GM13976 (cell line): ENCODE results near the gene LILRA1.
"Not testable (repeated sequence)": the region's sequence is repeated elsewhere in the genome, so short reads cannot be mapped to it uniquely, and the experiment has no call there.

Source experiments
- DNase-seq: peaks from one replicate; pipeline ENCODE4 v3.0.0; 2012; ENCODE audit warnings: low spot score
- in situ Hi-C: fragments of 300-500 bp; cut with MboI; formaldehyde crosslinking; loops from one replicate; pipeline ENCODE4 v1.12.0; 2022; ENCODE audit warnings: low sequenced_read_pairs, mixed read lengths, inconsistent platforms; ENCODE audit not compliant: unreplicated experiment
- TF ChIP-seq, protein P1 (sequence below): IDR thresholded peaks from 2 replicates; pipeline ENCODE4 v1.5.1; 2012; ENCODE audit warnings: borderline replicate concordance, mild to moderate bottlenecking; ENCODE audit not compliant: insufficient read depth; ENCODE audit errors: extremely low read depth, missing control alignments, control extremely low read depth

The LILRA1 gene

DNA sequence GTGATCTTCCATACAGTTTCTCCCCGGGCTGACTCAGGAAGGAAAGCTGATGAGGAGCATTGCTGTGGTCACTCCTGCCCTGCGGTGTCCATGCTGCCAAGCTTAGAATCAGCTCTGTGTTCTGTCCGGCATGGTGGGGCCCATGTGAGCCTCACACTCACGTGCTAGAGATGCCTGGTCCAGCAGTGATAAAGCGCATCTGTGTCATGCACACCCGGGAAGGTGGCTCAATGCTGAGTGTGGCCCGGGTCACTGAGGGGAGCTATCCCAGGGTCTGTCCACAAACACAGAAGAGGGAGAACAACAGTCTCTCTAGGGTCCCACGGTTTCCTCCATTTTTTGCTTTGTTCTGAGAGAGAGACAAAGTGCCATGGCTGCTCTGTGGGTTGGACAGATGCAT, 33.3 kb downstream of the LILRA1 start:
- DNase-seq = no peak
- TF ChIP-seq, protein P1, sequence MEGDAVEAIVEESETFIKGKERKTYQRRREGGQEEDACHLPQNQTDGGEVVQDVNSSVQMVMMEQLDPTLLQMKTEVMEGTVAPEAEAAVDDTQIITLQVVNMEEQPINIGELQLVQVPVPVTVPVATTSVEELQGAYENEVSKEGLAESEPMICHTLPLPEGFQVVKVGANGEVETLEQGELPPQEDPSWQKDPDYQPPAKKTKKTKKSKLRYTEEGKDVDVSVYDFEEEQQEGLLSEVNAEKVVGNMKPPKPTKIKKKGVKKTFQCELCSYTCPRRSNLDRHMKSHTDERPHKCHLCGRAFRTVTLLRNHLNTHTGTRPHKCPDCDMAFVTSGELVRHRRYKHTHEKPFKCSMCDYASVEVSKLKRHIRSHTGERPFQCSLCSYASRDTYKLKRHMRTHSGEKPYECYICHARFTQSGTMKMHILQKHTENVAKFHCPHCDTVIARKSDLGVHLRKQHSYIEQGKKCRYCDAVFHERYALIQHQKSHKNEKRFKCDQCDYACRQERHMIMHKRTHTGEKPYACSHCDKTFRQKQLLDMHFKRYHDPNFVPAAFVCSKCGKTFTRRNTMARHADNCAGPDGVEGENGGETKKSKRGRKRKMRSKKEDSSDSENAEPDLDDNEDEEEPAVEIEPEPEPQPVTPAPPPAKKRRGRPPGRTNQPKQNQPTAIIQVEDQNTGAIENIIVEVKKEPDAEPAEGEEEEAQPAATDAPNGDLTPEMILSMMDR = no peak
- in situ Hi-C loops = no loop called here

DNA sequence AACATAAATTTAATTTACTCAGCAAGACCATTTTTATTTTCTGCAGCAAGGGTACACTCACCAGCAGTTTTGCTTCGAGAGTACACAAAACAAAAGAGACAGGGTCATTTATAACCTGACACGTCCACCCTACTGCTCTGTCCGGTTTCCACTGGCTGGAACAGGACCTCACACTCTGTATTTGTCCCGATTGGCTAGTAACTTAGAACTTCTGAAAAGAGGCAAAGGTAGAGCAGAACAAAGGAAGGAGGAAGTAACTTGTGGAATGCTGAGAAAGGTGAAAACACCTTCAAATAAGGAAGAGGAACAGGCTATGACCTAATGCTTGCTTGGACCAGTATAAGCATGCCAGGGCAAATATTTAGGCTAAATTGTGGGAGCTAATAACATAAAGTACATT, 34.5 kb downstream of the LILRA1 start:
- DNase-seq, in situ Hi-C loops: not testable (repeated sequence)

GRCh38 chr19:54630262-54630661, 36.8 kb downstream of the LILRA1 start, which contains the start of gene LILRB1:
TSS of gene LILRB1 (plus strand) at chr19:54630484. CDS start at chr19:54631074, 590 bp downstream.
- in situ Hi-C loops, DNase-seq: not testable (repeated sequence)

DNA sequence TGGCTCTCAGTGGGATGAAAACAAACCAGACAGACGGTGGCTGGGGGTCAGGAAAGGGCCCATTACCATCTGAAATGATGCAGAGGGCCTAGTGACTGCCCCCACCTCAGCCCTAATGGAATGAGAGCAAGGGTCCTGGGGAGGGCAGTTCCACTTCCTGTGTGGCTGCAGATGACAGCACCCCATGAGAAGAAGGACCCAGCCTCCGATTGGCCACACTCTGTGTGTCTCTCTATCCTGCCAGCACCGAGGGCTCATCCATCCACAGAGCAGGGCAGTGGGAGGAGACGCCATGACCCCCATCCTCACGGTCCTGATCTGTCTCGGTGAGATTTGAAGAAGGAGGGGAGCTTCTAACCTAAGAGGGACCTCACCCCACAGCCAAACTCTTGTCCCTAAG, 37.4 kb downstream of the LILRA1 start:
- in situ Hi-C loops = no loop called here
- no peak for DNase-seq
- TF ChIP-seq, protein P1 = no peak

DNA sequence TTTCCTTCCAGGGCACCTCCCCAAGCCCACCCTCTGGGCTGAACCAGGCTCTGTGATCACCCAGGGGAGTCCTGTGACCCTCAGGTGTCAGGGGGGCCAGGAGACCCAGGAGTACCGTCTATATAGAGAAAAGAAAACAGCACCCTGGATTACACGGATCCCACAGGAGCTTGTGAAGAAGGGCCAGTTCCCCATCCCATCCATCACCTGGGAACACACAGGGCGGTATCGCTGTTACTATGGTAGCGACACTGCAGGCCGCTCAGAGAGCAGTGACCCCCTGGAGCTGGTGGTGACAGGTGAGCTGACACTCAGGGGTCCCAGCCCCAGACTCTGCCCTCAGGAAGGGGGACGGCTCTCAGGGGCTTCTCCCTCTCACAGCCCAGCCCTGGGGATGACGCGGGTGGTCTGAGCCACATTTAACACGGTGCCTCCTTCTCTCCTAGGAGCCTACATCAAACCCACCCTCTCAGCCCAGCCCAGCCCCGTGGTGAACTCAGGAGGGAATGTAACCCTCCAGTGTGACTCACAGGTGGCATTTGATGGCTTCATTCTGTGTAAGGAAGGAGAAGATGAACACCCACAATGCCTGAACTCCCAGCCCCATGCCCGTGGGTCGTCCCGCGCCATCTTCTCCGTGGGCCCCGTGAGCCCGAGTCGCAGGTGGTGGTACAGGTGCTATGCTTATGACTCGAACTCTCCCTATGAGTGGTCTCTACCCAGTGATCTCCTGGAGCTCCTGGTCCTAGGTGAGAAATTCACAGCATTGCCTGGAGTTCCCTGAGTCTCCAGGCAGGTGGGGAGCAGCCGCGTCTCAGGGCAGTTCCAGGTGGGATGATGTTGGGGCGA, 38.3 kb downstream of the LILRA1 start:
- in situ Hi-C loops, DNase-seq: not testable (repeated sequence)

GRCh38 chr19:54632517-54632916, 39.1 kb downstream of the LILRA1 start:
- in situ Hi-C loops, DNase-seq: not testable (repeated sequence)

GRCh38 chr19:54633401-54633800, 40.0 kb downstream of the LILRA1 start:
- peak; percentile 66 for DNase-seq
- TF ChIP-seq, protein P1 = no peak
- in situ Hi-C loops = no loop called here

DNA sequence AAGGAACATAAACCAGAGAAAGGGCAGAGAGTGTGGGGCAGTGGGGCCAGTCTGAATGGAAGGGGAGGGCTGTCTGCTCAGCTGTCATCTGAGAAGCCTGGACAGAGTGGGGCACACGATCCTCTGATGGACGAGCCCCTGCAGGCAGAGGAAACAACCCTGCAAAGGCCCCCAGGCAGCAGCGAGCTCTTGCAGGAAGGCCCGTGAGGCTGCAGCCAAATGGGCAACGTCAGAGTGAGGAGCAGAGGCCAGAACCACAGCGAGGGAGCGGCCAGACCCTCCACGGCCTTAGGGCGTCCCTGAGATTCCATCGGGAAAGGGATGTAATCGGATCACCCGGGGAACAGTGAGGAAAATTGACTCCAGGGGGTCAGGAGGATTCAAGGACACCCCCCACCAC, 42.6 kb downstream of the LILRA1 start:
- in situ Hi-C loops, DNase-seq: not testable (repeated sequence)

DNA sequence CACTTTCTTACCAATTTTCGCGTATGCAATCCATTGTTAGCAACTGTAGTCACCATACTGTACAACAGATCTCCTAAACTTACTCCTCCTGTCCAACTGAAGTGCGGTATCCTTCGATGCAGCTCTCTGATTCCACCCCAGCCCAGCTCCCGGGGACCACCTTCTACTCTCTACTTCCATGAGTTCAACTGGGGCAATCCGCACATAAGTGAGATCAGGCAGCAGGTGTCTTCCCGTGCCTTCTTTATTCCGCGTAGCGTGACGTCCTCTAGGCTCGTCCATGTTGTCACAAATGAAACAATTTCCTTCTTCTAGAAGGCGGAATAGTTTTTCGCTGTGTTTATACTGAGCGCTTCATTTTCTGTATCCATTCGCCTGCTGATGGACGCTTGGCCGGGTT, 45.3 kb downstream of the LILRA1 start:
- no peak for DNase-seq
- in situ Hi-C loops = no loop called here
- TF ChIP-seq, protein P1 = no peak

DNA sequence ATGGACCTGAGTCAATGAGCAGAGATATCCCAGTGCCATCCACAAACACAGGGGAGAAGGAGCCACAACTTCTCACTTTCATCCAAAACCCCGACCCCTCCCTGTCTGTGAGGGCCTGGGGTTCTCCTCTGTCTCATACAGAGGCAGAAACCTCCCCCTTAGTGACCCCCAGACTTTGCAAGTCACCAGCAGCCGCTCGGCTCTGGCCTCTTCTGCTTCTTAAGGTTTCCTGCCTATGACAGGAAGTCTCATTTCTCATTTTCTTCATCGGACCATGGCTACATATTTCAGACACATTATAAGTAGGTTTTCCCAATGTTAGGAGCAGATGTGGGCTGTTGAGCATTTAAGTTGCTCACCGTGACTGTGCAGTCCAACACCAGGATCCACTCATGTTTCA, 49.5 kb downstream of the LILRA1 start:
- DNase-seq, in situ Hi-C loops: not testable (repeated sequence)

DNA sequence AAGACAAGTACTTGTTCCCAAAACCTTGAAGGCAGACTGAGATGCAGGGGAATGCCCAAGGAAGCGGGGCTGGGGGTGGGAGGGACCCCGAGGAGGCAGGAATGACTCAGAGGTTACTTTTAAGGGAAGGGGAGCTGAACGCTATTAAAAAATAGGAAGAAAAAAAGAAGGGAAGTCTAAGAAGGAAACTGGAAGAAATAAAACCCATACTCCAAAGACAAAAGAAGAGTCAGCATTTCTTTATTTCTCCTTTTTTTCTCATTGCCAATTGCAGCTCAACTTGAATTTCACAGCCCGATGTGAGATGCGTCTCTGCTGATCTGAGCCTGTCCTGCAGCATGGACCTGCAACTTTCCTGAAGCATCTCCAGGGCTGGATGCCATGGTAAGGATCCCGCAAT, 50.2 kb downstream of the LILRA1 start:
- DNase-seq, in situ Hi-C loops: not testable (repeated sequence)
